SK-N-SH (cell line): ENCODE measurements around the gene NBEA.

Experiments used
- CHD2 ChIP-seq: fragments of 150-350 bp; IDR thresholded peaks from 2 replicates; pipeline ENCODE4 v1.6.1; 2018; ENCODE audit warnings: low read length; ENCODE audit not compliant: partially characterized antibody
- GABPA ChIP-seq: IDR thresholded peaks from 2 replicates; pipeline ENCODE4 v1.4.0; 2012; ENCODE audit warnings: low read depth, mild to moderate bottlenecking
- TAF1 ChIP-seq: IDR thresholded peaks from 2 replicates; pipeline ENCODE4 v1.6.1; 2012; ENCODE audit warnings: low read depth, mild to moderate bottlenecking, low read length, moderate library complexity, borderline replicate concordance
- TCF12 ChIP-seq: IDR thresholded peaks from 2 replicates; pipeline ENCODE4 v1.4.0; 2012
- TF ChIP-seq, protein P1 (sequence below): fragments of 200-600 bp; sonication (generic); IDR thresholded peaks from 2 replicates; pipeline ENCODE4 v1.6.1; 2017; ENCODE audit warnings: antibody characterized with exemption, mild to moderate bottlenecking, moderate library complexity

DNA sequence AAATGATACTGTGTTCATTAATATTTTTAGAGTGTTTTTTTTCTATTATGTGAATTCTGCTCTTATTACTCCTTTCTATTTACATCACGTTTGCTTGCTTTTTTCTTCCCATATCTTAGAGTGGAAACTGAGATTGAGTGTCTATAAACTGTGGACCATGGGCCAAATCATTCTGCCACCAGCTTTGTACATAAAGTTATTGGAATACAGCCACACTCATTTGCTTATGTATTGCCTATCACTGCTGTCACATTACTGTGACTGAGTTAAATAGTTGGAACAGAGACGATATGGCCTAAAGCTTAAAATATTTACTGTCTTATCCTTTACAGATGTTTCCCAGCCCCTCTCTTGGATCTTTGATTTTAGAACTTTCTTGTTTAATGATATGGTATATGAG lies 274.1 kb downstream of the NBEA start:
- TF ChIP-seq, protein P1, sequence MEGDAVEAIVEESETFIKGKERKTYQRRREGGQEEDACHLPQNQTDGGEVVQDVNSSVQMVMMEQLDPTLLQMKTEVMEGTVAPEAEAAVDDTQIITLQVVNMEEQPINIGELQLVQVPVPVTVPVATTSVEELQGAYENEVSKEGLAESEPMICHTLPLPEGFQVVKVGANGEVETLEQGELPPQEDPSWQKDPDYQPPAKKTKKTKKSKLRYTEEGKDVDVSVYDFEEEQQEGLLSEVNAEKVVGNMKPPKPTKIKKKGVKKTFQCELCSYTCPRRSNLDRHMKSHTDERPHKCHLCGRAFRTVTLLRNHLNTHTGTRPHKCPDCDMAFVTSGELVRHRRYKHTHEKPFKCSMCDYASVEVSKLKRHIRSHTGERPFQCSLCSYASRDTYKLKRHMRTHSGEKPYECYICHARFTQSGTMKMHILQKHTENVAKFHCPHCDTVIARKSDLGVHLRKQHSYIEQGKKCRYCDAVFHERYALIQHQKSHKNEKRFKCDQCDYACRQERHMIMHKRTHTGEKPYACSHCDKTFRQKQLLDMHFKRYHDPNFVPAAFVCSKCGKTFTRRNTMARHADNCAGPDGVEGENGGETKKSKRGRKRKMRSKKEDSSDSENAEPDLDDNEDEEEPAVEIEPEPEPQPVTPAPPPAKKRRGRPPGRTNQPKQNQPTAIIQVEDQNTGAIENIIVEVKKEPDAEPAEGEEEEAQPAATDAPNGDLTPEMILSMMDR: no peak
- TF ChIP-seq GABPA: no peak
- TF ChIP-seq TAF1: no peak
- no peak for TF ChIP-seq TCF12
- TF ChIP-seq CHD2: no peak
